GM06990 (cell line): ENCODE results near the gene ASGR2.

Experiments
- DNase-seq: peaks from one replicate; pipeline ENCODE4 v3.0.0-alpha.2; 2011; ENCODE audit not compliant: insufficient read length; ENCODE audit errors: extremely low read depth
- H3K27me3 ChIP-seq: replicated peaks from 2 replicates; pipeline ENCODE4 v1.6.0; 2011; ENCODE audit warnings: low read length; ENCODE audit not compliant: control insufficient read depth, insufficient read depth
- H3K36me3 ChIP-seq: 2 replicates; pipeline ENCODE4 v1.5.1; 2011; ENCODE audit warnings: low read length; ENCODE audit not compliant: control insufficient read depth, insufficient read depth
- H3K4me3 ChIP-seq: replicated peaks from 2 replicates; pipeline ENCODE4 v1.5.1; 2011; ENCODE audit warnings: low read depth, mild to moderate bottlenecking, control low read depth, low read length
- CTCF ChIP-seq: IDR thresholded peaks from 2 replicates; pipeline ENCODE4 v1.5.1; 2011; ENCODE audit warnings: low read length, control low read depth, mild to moderate bottlenecking, inconsistent platforms; ENCODE audit not compliant: insufficient read depth, poor library complexity, severe bottlenecking

ASGR2 gene

GRCh38 chr17:7084088-7084487 lies 30.5 kb downstream of the ASGR2 start:
- DNase-seq = no peak
- H3K27me3 ChIP-seq = no peaks in the 10 kb centered on the region; the same call in 1 of the 2 replicates
- no peak overlapping the region for H3K4me3 ChIP-seq
- no peaks in the 10 kb centered on the region for H3K36me3 ChIP-seq
- no peak for TF ChIP-seq CTCF

GRCh38 chr17:7083592-7083991 lies 31.0 kb downstream of the ASGR2 start:
- no peak for TF ChIP-seq CTCF
- H3K27me3 ChIP-seq = no peaks in the 10 kb centered on the region; the same call in 1 of the 2 replicates
- no peak overlapping the region for H3K4me3 ChIP-seq
- no peak for DNase-seq
- H3K36me3 ChIP-seq = no peaks in the 10 kb centered on the region

GRCh38 chr17:7081341-7082062 lies 33.1 kb downstream of the ASGR2 start:
- Histone ChIP-seq H3K4me3 (no peak overlapping the region), H3K36me3 (no peaks in the 10 kb centered on the region), H3K27me3 (no peaks in the 10 kb centered on the region; the same call in 1 of the 2 replicates)
- no peak for TF ChIP-seq CTCF
- no peak for DNase-seq

- TF ChIP-seq CTCF = no peak
- H3K4me3 ChIP-seq = no peak overlapping the region
- no peaks in the 10 kb centered on the region; the same call in 1 of the 2 replicates for H3K27me3 ChIP-seq
- H3K36me3 ChIP-seq = no peaks in the 10 kb centered on the region
- DNase-seq = no peak
Observed at GRCh38 chr17:7080456-7081041, 34.1 kb downstream of the ASGR2 start.

- no peaks in the 10 kb centered on the region; the same call in 1 of the 2 replicates for H3K27me3 ChIP-seq
- H3K36me3 ChIP-seq = no peaks in the 10 kb centered on the region
- no peak for DNase-seq
- H3K4me3 ChIP-seq = no peak within 1 kb of the TSS
- TF ChIP-seq CTCF = no peak
Observed at GRCh38 chr17:7079581-7080455, 34.8 kb downstream of the ASGR2 start, which contains the start of gene CLEC10A. TSS of gene CLEC10A (minus strand) at chr17:7080251. CDS start at chr17:7078812, 1,439 bp downstream.
